Endothelial cell of hepatic sinusoid (primary cell): ENCODE results near the gene ASPSCR1.

Experiments
- in situ Hi-C: cut with HindIII; loops from 2 replicates; pipeline ENCODE4 v1.10.0; 2017; ENCODE audit warnings: low sequenced_read_pairs

Gene ASPSCR1

GRCh38 chr17:82060614-82061013 is 83.2 kb downstream of the ASPSCR1 start:
- in situ Hi-C loops = no loop called here

GRCh38 chr17:82061047-82061925 is 83.9 kb downstream of the ASPSCR1 start:
- in situ Hi-C loops = no loop called here

GRCh38 chr17:82062076-82062983 is 84.9 kb downstream of the ASPSCR1 start:
- in situ Hi-C loops = no loop called here

- in situ Hi-C loops = no loop called here
These were observed 85.5 kb downstream of the ASPSCR1 start for GRCh38 chr17:82062984-82063368.

GRCh38 chr17:82063424-82064415 is 86.3 kb downstream of the ASPSCR1 start:
- in situ Hi-C loops = no loop called here

- in situ Hi-C loops = no loop called here
These were observed 87.2 kb downstream of the ASPSCR1 start for GRCh38 chr17:82064433-82065192.

GRCh38 chr17:82065193-82065637 is 87.8 kb downstream of the ASPSCR1 start:
- in situ Hi-C loops = no loop called here

GRCh38 chr17:82065638-82066303 is 88.3 kb downstream of the ASPSCR1 start, which contains the start of gene DUS1L:
DUS1L (minus strand) TSS chr17:82065804; CDS start chr17:82065059, 745 bp downstream.
- in situ Hi-C loops = no loop called here
